CD4-positive, alpha-beta T cell (primary cell): Measurements from ENCODE around the gene CDK14. TPM values are rescaled to one million over a fixed set of nuclear protein-coding genes. Genes with fewer than 3 reads are reported as not detected.

Experiments
- ATAC-seq: fragments of 200-7000 bp; cut with Tn5 transposase; one replicate; pipeline ENCODE4 v1.10.0; 2022; ENCODE audit warnings: mild to moderate bottlenecking; ENCODE audit not compliant: poor library complexity
- CTCF ChIA-PET: fragments of 350-600 bp; sonication (Branson Sonifier 250); formaldehyde crosslinking; loops from one replicate; lab custom pipeline; 2021; ENCODE audit warnings: antibody characterized with exemption, inconsistent platforms; lab: Charles Lee
- POLR2A ChIA-PET: fragments of 350-600 bp; sonication (Branson Sonifier 250); formaldehyde crosslinking; loops from one replicate; lab custom pipeline; 2021; ENCODE audit warnings: antibody characterized with exemption, inconsistent platforms; lab: Charles Lee
- DNase-seq, 14 experiments: peaks; one replicate each; pipeline ENCODE4 v3.0.0-alpha.2; 2013 to 2020; ENCODE audit warnings: mixed read lengths in 2 of 14
- H3K27ac ChIP-seq, 2 donors: one replicate each; pipeline versions ENCODE4 v1.5.1 to v1.7.0; 2013; ENCODE audit warnings: low read length in 2 of 2, low read depth in 1 of 2, mild to moderate bottlenecking in 1 of 2
- H3K27me3 ChIP-seq, 2 experiments: 1 replicate in 1 of 2; 2 replicates in 1 of 2; pipeline versions ENCODE4 v1.6.1 to v1.7.0; 2013; ENCODE audit warnings: low read length in 2 of 2, control low read depth in 1 of 2, mild to moderate bottlenecking in 1 of 2, moderate library complexity in 1 of 2; ENCODE audit not compliant: insufficient read depth in 2 of 2, control insufficient read depth in 1 of 2
- H3K36me3 ChIP-seq: one replicate; pipeline ENCODE4 v1.6.1; 2013; ENCODE audit warnings: low read length, control low read depth; ENCODE audit not compliant: insufficient read depth
- H3K4me1 ChIP-seq: one replicate; pipeline ENCODE4 v1.6.1; 2013; ENCODE audit warnings: low read length, control low read depth; ENCODE audit not compliant: insufficient read depth
- H3K4me3 ChIP-seq: one replicate; pipeline ENCODE4 v1.5.1; 2013; ENCODE audit warnings: mild to moderate bottlenecking, low read length, moderate library complexity
- H3K9me3 ChIP-seq, 2 experiments: 1 replicate in 1 of 2; 2 replicates in 1 of 2; pipeline versions ENCODE4 v1.6.1 to v1.7.0; 2013; ENCODE audit warnings: low read length in 2 of 2, mild to moderate bottlenecking in 2 of 2, control low read depth in 1 of 2, moderate library complexity in 1 of 2; ENCODE audit not compliant: control insufficient read depth in 1 of 2, insufficient read depth in 1 of 2
- H3K27ac Mint-ChIP-seq: one replicate; pipeline ENCODE4 v1.8.0; 2020; ENCODE audit warnings: mixed read lengths
- H3K27me3 Mint-ChIP-seq: one replicate; pipeline ENCODE4 v1.8.0; 2021; ENCODE audit warnings: mixed read lengths
- H3K36me3 Mint-ChIP-seq: one replicate; pipeline ENCODE4 v1.8.0; 2021; ENCODE audit warnings: low read depth, mixed read lengths
- H3K4me1 Mint-ChIP-seq: one replicate; pipeline ENCODE4 v1.8.0; 2021; ENCODE audit warnings: low read depth, mixed read lengths
- H3K4me3 Mint-ChIP-seq: one replicate; pipeline ENCODE4 v1.8.0; 2020; ENCODE audit warnings: mild to moderate bottlenecking, mixed read lengths
- H3K9me3 Mint-ChIP-seq: one replicate; pipeline ENCODE4 v1.8.0; 2020; ENCODE audit warnings: mixed read lengths
- intact Hi-C, 2 experiments: fragments of 100-400 bp; cut with DNase I in 1 of 2; cut with micrococcal nuclease in 1 of 2; formaldehyde crosslinking; loops; one replicate each; pipeline versions ENCODE4 v1.15.1 to v1.9.0; 2023 to 2025; cut with DNase I, micrococcal nuclease
- total RNA-seq, 174 experiments: library from RNA in 2 of 174; stranded (reverse) in 2 of 174; gene quantifications; one replicate each; pipeline ENCODE4 v1.2.3 and lab custom pipeline; 2021 to 2026
- TF ChIP-seq, protein P1 (sequence below): fragments of 200-600 bp; IDR thresholded peaks from one replicate; pipeline ENCODE4 v1.8.0; 2022; ENCODE audit warnings: antibody characterized with exemption, mild to moderate bottlenecking

Gene CDK14
- total RNA-seq, 2 experiments from 2014 or later: 0.45 to 0.47 TPM

DNA sequence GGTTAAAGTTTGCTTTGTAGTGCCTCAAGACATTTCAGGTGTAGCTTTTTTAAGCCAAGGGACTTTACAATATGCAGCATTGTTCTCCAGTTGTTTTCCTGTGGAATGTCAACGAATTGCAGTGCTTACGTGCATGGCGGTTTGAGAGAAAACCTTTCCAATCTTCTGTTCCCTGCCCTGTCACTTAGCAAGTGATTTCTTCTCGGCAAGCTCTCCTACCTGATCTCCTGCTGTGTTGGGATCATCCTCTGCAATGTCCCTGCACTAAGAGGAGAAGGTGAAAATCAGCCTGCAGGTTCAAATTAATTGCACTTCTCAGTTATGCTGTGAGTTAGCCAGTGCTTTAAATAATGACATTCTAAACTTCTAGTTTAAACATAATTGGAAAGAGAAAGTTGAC lies 470.5 kb downstream of the CDK14 start:
- Mint-ChIP-seq H3K4me3 (no peak overlapping the region), H3K27ac (no peak overlapping the region), H3K4me1 (no peaks in the 10 kb centered on the region), H3K36me3 (no peaks in the 10 kb centered on the region), H3K27me3 (peaks cover 5% of the 10 kb centered on the region), H3K9me3 (no peaks in the 10 kb centered on the region)
- H3K4me1 ChIP-seq: no peaks in the 10 kb centered on the region
- peaks cover 0 to 10% of the 10 kb centered on the region in 2 experiments for H3K9me3 ChIP-seq
- no peaks in the 10 kb centered on the region for H3K27me3 ChIP-seq
- POLR2A ChIA-PET: no interaction called here
- DNase-seq (no peak), ATAC-seq (no peak)
- H3K27ac ChIP-seq: no peak overlapping the region
- CTCF ChIA-PET: no interaction called here
- intact Hi-C loops: no loop called here
- TF ChIP-seq, protein P1, sequence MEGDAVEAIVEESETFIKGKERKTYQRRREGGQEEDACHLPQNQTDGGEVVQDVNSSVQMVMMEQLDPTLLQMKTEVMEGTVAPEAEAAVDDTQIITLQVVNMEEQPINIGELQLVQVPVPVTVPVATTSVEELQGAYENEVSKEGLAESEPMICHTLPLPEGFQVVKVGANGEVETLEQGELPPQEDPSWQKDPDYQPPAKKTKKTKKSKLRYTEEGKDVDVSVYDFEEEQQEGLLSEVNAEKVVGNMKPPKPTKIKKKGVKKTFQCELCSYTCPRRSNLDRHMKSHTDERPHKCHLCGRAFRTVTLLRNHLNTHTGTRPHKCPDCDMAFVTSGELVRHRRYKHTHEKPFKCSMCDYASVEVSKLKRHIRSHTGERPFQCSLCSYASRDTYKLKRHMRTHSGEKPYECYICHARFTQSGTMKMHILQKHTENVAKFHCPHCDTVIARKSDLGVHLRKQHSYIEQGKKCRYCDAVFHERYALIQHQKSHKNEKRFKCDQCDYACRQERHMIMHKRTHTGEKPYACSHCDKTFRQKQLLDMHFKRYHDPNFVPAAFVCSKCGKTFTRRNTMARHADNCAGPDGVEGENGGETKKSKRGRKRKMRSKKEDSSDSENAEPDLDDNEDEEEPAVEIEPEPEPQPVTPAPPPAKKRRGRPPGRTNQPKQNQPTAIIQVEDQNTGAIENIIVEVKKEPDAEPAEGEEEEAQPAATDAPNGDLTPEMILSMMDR: no peak
- H3K4me3 ChIP-seq: no peak overlapping the region
- no peaks in the 10 kb centered on the region for H3K36me3 ChIP-seq

DNA sequence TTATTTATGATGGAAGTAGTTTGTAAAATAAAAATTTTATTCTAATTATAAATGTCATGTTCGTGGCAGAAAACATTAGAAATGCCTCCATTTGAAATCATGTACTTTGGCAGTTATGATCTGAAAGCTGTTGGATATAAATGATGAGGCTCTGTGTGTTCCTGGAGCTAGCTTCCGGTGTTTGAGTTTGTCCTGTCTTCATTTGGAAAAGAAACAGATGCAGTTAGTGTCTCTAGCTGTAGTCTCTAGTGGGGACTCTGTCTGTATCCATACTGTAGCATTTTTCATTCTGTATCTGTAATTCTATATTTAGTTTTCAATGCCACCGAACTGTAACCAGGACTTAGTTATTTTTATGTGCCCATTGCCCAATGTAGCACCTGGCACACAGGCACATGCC lies 471.1 kb downstream of the CDK14 start:
- Mint-ChIP-seq H3K36me3 (no peaks in the 10 kb centered on the region), H3K27me3 (peaks cover 5% of the 10 kb centered on the region), H3K27ac (no peak overlapping the region), H3K9me3 (no peaks in the 10 kb centered on the region), H3K4me3 (no peak overlapping the region), H3K4me1 (no peaks in the 10 kb centered on the region)
- ATAC-seq: no peak
- ChIA-PET CTCF (no interaction called here), POLR2A (no interaction called here)
- TF ChIP-seq, protein P1: no peak
- no peak overlapping the region for H3K27ac ChIP-seq
- no peaks in the 10 kb centered on the region for H3K36me3 ChIP-seq
- intact Hi-C loops: no loop called here
- H3K4me3 ChIP-seq: no peak overlapping the region
- H3K27me3 ChIP-seq: no peaks in the 10 kb centered on the region
- H3K4me1 ChIP-seq: no peaks in the 10 kb centered on the region
- DNase-seq: no peak
- H3K9me3 ChIP-seq: peaks cover 0 to 8% of the 10 kb centered on the region in 2 experiments

DNA sequence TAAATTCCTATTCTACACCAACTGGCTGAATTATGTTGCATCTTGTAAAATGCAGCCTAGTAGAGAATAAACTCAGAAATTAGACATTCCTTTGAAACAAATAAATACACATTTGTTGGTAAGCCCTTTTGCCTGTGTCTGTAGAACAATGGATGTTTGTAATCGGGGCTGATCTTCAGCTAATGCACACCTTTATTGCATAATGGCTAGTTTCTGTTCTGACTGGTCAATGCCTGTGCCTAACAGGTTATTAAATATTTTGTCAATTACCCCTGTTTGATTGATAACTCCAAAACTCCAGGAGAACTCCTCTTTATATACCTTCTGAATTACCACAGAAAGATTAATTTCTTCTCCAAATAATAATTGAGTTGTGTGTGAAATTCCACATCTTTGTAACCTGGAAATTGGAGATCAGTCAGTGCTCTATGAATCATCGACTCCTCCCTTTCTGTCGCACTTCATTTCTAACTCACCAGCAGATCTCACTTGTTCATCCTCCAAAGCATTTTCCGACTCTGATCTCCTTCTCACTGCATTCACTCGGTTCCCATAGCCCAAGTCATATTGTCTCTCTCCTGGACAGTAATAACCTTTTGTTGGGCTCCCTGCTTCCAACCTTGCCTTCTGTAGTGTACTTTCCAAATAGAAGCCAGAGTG lies 472.1 kb downstream of the CDK14 start:
- H3K4me1 Mint-ChIP-seq: no peaks in the 10 kb centered on the region
- H3K36me3 Mint-ChIP-seq: no peaks in the 10 kb centered on the region
- no peak overlapping the region for H3K4me3 Mint-ChIP-seq
- DNase-seq (no peak), ATAC-seq (no peak)
- no peaks in the 10 kb centered on the region for H3K36me3 ChIP-seq
- peaks cover 4% of the 10 kb centered on the region for H3K9me3 Mint-ChIP-seq
- no peak overlapping the region for H3K27ac Mint-ChIP-seq
- no peaks in the 10 kb centered on the region for H3K4me1 ChIP-seq
- TF ChIP-seq, protein P1: no peak
- no peak overlapping the region for H3K4me3 ChIP-seq
- H3K27ac ChIP-seq: no peak overlapping the region
- peaks cover 0 to 8% of the 10 kb centered on the region in 2 experiments for H3K9me3 ChIP-seq
- CTCF ChIA-PET: no interaction called here
- intact Hi-C loops: no loop called here
- peaks cover 5% of the 10 kb centered on the region for H3K27me3 Mint-ChIP-seq
- POLR2A ChIA-PET: no interaction called here
- no peaks in the 10 kb centered on the region for H3K27me3 ChIP-seq
